Hepatocyte (in vitro differentiated cells): Measurements from ENCODE around the gene ZNF746. TPM values are rescaled to one million over a fixed set of nuclear protein-coding genes. Genes with fewer than 3 reads are reported as not detected.

ENCODE experiments used
- DNase-seq: peaks from one replicate; pipeline ENCODE4 v3.0.0-alpha.2; 2016; ENCODE audit warnings: low spot score
- H2AFZ ChIP-seq: fragments of 200-600 bp; sonication (generic); 2 replicates; pipeline ENCODE4 v1.6.0; 2016; ENCODE audit warnings: antibody characterized with exemption, mild to moderate bottlenecking
- H3K27ac ChIP-seq: fragments of 200-600 bp; sonication (generic); 2 replicates; pipeline ENCODE4 v1.5.1; 2016; ENCODE audit warnings: mild to moderate bottlenecking
- H3K27me3 ChIP-seq: fragments of 200-600 bp; sonication (generic); 2 replicates; pipeline ENCODE4 v1.6.1; 2016
- H3K36me3 ChIP-seq: fragments of 200-600 bp; sonication (generic); replicated peaks from 2 replicates; pipeline ENCODE4 v1.5.1; 2016; ENCODE audit warnings: low read depth; ENCODE audit not compliant: insufficient read depth
- H3K4me1 ChIP-seq: fragments of 200-600 bp; sonication (generic); 2 replicates; pipeline ENCODE4 v1.5.1; 2016; ENCODE audit warnings: mild to moderate bottlenecking, moderate library complexity; ENCODE audit not compliant: insufficient read depth
- H3K4me2 ChIP-seq: fragments of 200-600 bp; sonication (generic); 2 replicates; pipeline ENCODE4 v1.6.0; 2016
- H3K4me3 ChIP-seq: fragments of 200-600 bp; sonication (generic); 2 replicates; pipeline ENCODE4 v1.5.1; 2016; ENCODE audit warnings: mild to moderate bottlenecking
- H3K79me2 ChIP-seq: fragments of 200-600 bp; sonication (generic); 2 replicates; pipeline ENCODE4 v1.6.0; 2017; ENCODE audit warnings: mild to moderate bottlenecking
- H3K9me2 ChIP-seq: fragments of 200-600 bp; sonication (generic); replicated peaks from 2 replicates; pipeline ENCODE4 v1.6.0; 2017; ENCODE audit warnings: mild to moderate bottlenecking; ENCODE audit not compliant: insufficient read depth
- H3K9me3 ChIP-seq: fragments of 200-600 bp; sonication (generic); 2 replicates; pipeline ENCODE4 v1.5.1; 2016; ENCODE audit warnings: low read depth, mild to moderate bottlenecking
- H4K20me1 ChIP-seq: fragments of 200-600 bp; sonication (generic); 2 replicates; pipeline ENCODE4 v1.6.0; 2016; ENCODE audit warnings: mild to moderate bottlenecking; ENCODE audit not compliant: insufficient read depth, poor library complexity, severe bottlenecking
- CTCF ChIP-seq: fragments of 200-600 bp; sonication (generic); IDR thresholded peaks from 2 replicates; pipeline ENCODE4 v1.5.1; 2016; ENCODE audit warnings: antibody characterized with exemption, mild to moderate bottlenecking; ENCODE audit not compliant: poor library complexity
- EZH2 ChIP-seq: fragments of 200-600 bp; sonication (generic); IDR thresholded peaks from 2 replicates; pipeline ENCODE4 v1.6.1; 2016; ENCODE audit warnings: antibody characterized with exemption, mild to moderate bottlenecking, borderline replicate concordance
- EZH2phosphoT487 ChIP-seq: fragments of 200-600 bp; sonication (generic); IDR thresholded peaks from one replicate; pipeline ENCODE4 v1.6.1; 2018; ENCODE audit warnings: antibody characterized with exemption, mild to moderate bottlenecking, low read depth, moderate library complexity; ENCODE audit not compliant: unreplicated experiment, severe bottlenecking
- WGBS: methylation state at CpG from one replicate; pipeline ENCODE4 v1.1.6; 2016; ENCODE audit warnings: low lambda C conversion rate; ENCODE audit errors: missing lambda C conversion rate; 5-methylcytosine and 5-hydroxymethylcytosine counted together
- polyA plus RNA-seq: library from polyadenylated mRNA; unstranded; fragments of >200 nt; fragmentation: Nextera tagmentation; extraction: Ambion mirVana; gene quantifications from 2 replicates; pipeline ENCODE4 v1.2.1, GENCODE V29; 2016
- total RNA-seq: library from RNA; depleted of rRNA; stranded (reverse); fragments of >200 nt; gene quantifications from 2 replicates; pipeline ENCODE4 v1.2.3, GENCODE V29; 2014

The ZNF746 gene
- total and polyA plus RNA-seq, 2 experiments from 2014 or later = 12.2 to 15.6 TPM

GRCh38 chr7:149444287-149444686, 53.3 kb downstream of the ZNF746 start:
- Histone ChIP-seq H3K9me2 (no peaks in the 10 kb centered on the region), H3K27me3 (no peaks in the 10 kb centered on the region), H3K4me3 (no peak overlapping the region), H3K79me2 (no peaks in the 10 kb centered on the region), H3K27ac (no peak overlapping the region), H3K36me3 (no peaks in the 10 kb centered on the region), H3K4me1 (no peaks in the 10 kb centered on the region), H2AFZ (no peak overlapping the region), H3K9me3 (no peaks in the 10 kb centered on the region), H3K4me2 (no peak overlapping the region), H4K20me1 (no peaks in the 10 kb centered on the region)
- no peak for DNase-seq
- 94% methylated on average over 6 of the region's 6 CpGs for WGBS
- no peak for TF ChIP-seq EZH2
- no peak for TF ChIP-seq EZH2phosphoT487
- no peak for TF ChIP-seq CTCF

- no peak for DNase-seq
- no peaks in the 10 kb centered on the region for H3K9me2 ChIP-seq
- no peaks in the 10 kb centered on the region for H3K9me3 ChIP-seq
- H3K4me3 ChIP-seq = no peak overlapping the region
- H3K27me3 ChIP-seq = no peaks in the 10 kb centered on the region
- H3K79me2 ChIP-seq = no peaks in the 10 kb centered on the region
- no peak overlapping the region for H3K4me2 ChIP-seq
- 97% methylated on average over 7 of the region's 7 CpGs for WGBS
- no peak overlapping the region for H3K27ac ChIP-seq
- no peak overlapping the region for H2AFZ ChIP-seq
- no peaks in the 10 kb centered on the region for H3K36me3 ChIP-seq
- H3K4me1 ChIP-seq = no peaks in the 10 kb centered on the region
- TF ChIP-seq EZH2 (no peak), EZH2phosphoT487 (no peak), CTCF (no peak)
- H4K20me1 ChIP-seq = no peaks in the 10 kb centered on the region
Observed at GRCh38 chr7:149443523-149443922, 54.1 kb downstream of the ZNF746 start.

GRCh38 chr7:149442924-149443323, 54.7 kb downstream of the ZNF746 start:
- H3K4me3 ChIP-seq = no peak overlapping the region
- TF ChIP-seq EZH2 (no peak), CTCF (no peak), EZH2phosphoT487 (no peak)
- H3K27me3 ChIP-seq = no peaks in the 10 kb centered on the region
- H2AFZ ChIP-seq = no peak overlapping the region
- no peak for DNase-seq
- no peak overlapping the region for H3K27ac ChIP-seq
- H4K20me1 ChIP-seq = no peaks in the 10 kb centered on the region
- H3K36me3 ChIP-seq = no peaks in the 10 kb centered on the region
- H3K4me1 ChIP-seq = no peaks in the 10 kb centered on the region
- H3K4me2 ChIP-seq = no peak overlapping the region
- H3K9me2 ChIP-seq = no peaks in the 10 kb centered on the region
- no peaks in the 10 kb centered on the region for H3K79me2 ChIP-seq
- 64% methylated on average over 3 of the region's 3 CpGs for WGBS
- no peaks in the 10 kb centered on the region for H3K9me3 ChIP-seq

GRCh38 chr7:149440222-149440621, 57.4 kb downstream of the ZNF746 start:
- H3K9me3 ChIP-seq = no peaks in the 10 kb centered on the region
- 73% methylated on average over 4 of the region's 4 CpGs for WGBS
- no peak overlapping the region for H3K4me3 ChIP-seq
- H3K79me2 ChIP-seq = no peaks in the 10 kb centered on the region
- H3K4me1 ChIP-seq = no peaks in the 10 kb centered on the region
- H3K27ac ChIP-seq = no peak overlapping the region
- no peaks in the 10 kb centered on the region for H3K36me3 ChIP-seq
- H2AFZ ChIP-seq = no peak overlapping the region
- no peaks in the 10 kb centered on the region for H3K9me2 ChIP-seq
- H4K20me1 ChIP-seq = no peaks in the 10 kb centered on the region
- H3K27me3 ChIP-seq = no peaks in the 10 kb centered on the region
- no peak overlapping the region for H3K4me2 ChIP-seq
- DNase-seq = no peak
- TF ChIP-seq EZH2 (no peak), CTCF (no peak), EZH2phosphoT487 (no peak)
